SK-N-MC (cell line): ENCODE results near the gene PIK3C3.

ENCODE experiments used
- EZH2 ChIP-seq: fragments of 200-600 bp; sonication (generic); IDR thresholded peaks from one replicate; pipeline ENCODE4 v1.6.1; 2017; ENCODE audit warnings: antibody characterized with exemption
- FOXP2 ChIP-seq: optimal IDR thresholded peaks from 2 replicates; pipeline ENCODE3; 2011; ENCODE audit warnings: mild to moderate bottlenecking, moderate library complexity; ENCODE audit not compliant: insufficient read depth; ENCODE audit errors: extremely low read length, control extremely low read depth
- POLR2AphosphoS5 ChIP-seq: IDR thresholded peaks from 2 replicates; pipeline ENCODE4 v1.6.1; 2012; ENCODE audit warnings: mild to moderate bottlenecking, low read depth, low read length, borderline replicate concordance

- TF ChIP-seq POLR2AphosphoS5, result no peak
- no peak for TF ChIP-seq EZH2
- no peak for TF ChIP-seq FOXP2
Measured at GRCh38 chr18:41969881-41970280, 14.8 kb downstream of the PIK3C3 start.
